ENCODE results near the gene LMCD1.

DNA sequence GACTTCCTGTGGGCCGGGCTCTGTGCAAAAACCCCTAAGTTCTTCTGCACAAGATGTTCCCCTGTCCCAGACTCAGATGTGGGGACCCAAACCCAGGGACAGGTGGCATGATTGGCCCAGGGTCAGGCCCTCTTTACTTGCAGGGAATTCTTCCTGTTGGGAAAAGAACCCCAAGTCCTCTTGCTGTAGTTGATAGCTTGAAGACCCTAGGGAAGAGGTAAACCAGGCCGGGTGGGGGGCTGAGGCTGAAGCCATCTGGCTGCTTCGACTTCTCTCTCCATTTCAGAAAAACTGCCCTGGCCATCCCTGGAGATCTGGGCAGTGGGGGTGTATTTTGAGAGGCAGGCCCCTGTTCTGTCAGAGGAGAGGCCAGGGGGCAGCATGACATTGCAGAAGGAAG is 119.5 kb downstream of the LMCD1 start:
- TF ChIP-seq CTCF (IDR thresholded peaks at IDR 0.05) = no peak
- TF ChIP-seq POLR2A (IDR thresholded peaks at IDR 0.05) = no peak
